Myocyte (in vitro differentiated cells): ENCODE measurements around the gene ZC3H4. TPM values are rescaled to one million over a fixed set of nuclear protein-coding genes. Genes with fewer than 3 reads are reported as not detected.
"Not testable (repeated sequence)": the region's sequence is repeated elsewhere in the genome, so short reads cannot be mapped to it uniquely, and the experiment has no call there.

Source experiments
- DNase-seq: peaks from one replicate; pipeline ENCODE4 v3.0.0-alpha.2; 2012; ENCODE audit warnings: low read depth
- total RNA-seq: library from RNA; depleted of rRNA; stranded (reverse); fragments of >200 nt; gene quantifications from 2 replicates; pipeline ENCODE4 v1.2.3, GENCODE V29; 2014

The ZC3H4 gene
- total RNA-seq, 1 donor from 2014 or later, result 10.1 TPM

GRCh38 chr19:47086280-47086679 is 27.3 kb downstream of the ZC3H4 start:
- DNase-seq, result no peak

DNA sequence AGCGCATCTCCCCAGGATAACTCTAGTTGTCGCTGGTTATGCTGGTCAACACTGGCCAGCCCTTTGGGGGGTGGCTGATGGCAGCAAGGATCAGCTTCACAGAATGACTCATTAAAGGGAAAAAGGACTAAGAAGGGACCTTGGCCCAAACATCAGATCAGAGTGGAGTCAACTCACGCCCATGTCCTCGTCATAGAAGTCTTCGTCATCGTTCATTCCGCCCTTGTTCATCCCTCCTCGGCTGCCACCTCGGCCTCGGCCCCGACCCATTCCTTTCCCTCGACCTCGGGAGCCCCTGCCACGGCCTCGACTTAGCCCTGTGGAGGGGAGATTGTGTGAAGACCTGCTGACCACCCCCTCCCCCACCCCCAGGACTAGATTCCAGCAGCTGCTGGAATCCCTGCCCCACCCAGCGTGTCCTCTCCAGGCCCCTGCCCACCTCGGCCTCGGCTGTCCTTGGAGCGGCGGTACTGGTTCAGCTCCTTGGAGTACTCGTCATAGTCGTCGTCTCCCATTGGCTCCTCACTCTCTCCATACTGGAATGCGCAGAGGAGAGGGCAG is 28.6 kb downstream of the ZC3H4 start:
- no peak for DNase-seq

DNA sequence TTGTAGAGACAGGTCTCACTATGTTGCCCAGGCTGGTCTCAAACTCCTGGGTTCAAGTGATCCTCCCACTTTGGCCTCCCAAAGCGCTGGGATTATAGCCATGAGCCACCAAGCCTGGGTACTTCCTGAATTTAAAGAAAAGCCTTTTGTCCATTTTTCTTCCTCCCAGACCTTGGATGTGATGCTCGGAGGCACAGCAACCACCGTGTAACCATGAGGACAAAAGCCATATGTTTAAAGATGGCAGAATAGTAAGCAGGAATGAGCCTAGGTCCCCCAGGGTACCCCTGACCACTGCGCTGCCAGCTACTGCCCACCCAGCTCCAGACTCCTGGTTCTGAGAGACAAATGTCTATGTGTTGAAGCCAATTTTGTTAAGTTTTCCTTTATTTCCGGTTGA is 31.1 kb downstream of the ZC3H4 start:
- no peak for DNase-seq

DNA sequence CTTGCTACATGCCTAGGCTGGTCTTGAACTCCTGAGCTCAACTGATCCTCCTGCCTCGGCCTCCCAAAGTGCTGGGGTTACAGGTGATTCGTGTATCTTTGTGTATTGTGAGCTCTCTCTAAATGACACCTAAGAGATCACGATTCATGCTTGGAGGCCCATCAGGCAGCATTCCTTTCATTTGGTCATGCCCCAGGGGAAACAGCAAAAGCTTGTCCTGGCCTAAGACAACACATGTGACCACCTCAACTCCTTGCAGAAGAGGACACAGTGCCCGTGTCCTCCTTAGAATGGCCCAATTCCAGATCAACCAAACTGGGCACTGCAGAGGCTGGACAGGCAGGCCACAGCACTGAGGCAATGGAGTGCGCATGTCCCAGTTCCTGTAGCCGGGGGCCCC is 32.5 kb downstream of the ZC3H4 start:
- no peak for DNase-seq

DNA sequence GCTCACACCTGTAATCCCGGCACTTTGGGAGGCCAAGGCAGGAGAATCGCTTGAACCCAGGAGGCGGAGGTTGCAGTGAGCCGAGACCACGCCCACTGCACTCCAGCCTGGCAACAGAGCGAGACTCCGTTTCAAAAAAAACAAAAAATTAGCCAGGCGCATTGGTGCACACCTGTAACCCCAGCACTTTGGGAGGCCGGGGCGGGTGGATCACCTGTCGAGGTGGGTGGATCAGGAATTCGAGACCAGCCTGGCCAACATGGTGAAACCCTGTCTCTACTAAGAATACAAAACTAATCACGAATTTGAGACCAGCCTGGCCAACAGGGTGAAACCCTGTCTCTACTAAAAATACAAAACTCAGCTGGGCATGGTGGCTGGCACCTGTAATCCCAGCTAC is 35.2 kb downstream of the ZC3H4 start:
- not testable (repeated sequence) for DNase-seq

DNA sequence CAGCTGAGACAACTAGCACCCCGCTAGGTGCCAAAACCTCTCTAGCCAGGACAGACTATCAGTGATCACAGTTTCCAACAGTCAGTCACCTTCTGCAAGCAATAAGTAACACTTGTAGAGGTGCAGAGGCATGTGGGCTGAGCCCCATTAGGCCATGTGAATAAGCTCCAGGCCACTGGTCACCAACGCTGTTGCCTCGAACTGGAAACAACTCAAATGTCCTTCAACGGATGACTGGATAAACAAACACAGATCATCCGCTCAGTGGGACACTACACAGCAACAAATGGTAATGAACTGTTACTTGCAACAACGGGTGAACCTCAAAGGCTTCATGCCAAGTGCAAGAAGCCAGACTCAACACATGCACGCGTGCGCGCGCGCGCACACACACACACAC is 37.6 kb downstream of the ZC3H4 start:
- DNase-seq, result no peak

GRCh38 chr19:47075179-47075810 is 38.3 kb downstream of the ZC3H4 start:
- no peak for DNase-seq

DNA sequence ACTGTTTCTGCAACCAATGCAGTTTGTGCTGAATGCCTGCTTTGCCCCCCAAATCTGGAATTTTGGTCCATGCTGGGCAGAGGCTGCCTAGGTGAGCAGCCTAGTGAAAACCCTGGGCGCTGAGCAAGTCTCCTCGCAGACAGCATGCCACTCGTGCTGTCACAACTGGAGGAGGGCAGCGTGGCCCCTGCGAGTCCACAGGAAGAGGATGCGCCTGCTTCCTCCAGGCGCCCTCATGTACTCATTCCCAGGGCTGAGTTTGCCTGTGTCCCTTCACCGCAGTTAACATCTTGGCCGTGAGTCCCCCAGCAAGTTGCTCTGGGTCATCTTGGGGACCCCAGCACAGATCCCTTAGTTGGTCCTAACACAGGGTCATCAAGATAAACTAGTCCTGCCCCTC is 39.0 kb downstream of the ZC3H4 start:
- DNase-seq, result no peak

- DNase-seq, result no peak
Observed at GRCh38 chr19:47073574-47073973, 40.0 kb downstream of the ZC3H4 start.

DNA sequence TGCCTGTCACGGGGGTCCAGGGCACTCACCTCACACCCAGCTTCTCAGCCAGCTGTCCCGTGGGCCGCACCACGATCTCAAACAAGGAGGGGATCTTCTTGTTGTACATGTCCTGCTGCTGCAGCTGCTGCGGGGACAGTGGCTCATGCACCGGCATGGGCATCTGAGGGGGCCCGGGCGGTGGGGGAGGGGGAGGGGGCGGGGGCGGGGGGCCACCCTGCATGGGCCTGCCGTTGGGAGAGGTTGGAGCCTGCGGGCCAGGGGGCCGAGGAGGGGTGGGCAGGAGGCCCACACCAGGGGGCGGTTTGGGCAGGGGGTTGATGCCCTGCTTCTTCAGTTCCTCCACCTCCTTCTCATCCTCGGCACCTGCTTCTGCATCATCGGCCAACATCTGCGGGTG is 41.3 kb downstream of the ZC3H4 start:
- no peak for DNase-seq

DNA sequence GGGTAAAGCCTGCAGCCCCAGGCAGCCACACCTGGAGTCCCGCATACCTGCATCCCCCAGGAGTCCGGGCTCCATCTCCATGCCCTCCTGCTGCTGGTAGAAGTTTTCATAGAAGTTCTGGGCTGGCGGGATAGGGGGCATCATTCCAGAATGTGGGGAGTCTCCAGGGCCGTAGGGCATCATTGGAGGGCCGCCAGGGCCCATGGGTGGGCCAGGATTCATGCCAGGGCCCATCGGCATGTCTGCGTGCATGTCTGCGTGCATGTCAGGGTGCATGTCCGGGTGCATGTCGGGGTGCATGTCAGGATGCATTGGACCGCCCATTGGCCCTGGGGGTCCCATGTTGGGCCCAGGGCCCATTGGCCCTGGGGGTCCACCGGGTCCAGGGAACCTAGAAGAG is 41.8 kb downstream of the ZC3H4 start:
- DNase-seq, result no peak

- no peak for DNase-seq
Observed at GRCh38 chr19:47070756-47071155, 42.8 kb downstream of the ZC3H4 start.

- no peak for DNase-seq
Observed at GRCh38 chr19:47069795-47070194, 43.8 kb downstream of the ZC3H4 start.

DNA sequence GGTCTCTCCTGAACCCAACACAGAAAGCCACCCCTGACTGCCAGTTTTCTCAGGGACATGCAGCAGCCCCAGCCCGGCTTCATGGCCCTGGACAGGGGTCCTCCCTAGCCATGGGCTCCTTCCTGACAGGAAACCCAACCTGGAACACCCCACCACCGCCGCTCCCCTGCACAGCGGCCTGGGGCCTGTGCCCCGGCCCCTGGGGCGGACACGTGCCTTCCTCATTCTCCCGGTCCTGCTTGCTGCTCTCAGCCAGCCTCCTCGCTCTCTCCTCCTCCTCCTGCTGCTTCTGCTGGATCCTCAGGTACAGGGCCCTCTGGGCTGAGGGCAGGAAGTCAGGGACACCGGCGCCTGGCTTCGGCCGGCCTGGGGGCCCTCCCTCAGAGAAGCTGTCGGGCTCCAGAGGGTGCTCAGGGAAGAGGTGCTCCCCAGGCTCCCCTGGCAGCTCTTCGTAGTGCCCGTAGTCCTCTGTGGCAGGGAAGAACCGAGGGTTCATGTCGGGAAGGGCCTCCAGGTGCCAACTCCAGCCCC is 44.6 kb downstream of the ZC3H4 start:
- no peak for DNase-seq

- DNase-seq, result no peak
Observed at GRCh38 chr19:47068246-47068645, 45.3 kb downstream of the ZC3H4 start.

DNA sequence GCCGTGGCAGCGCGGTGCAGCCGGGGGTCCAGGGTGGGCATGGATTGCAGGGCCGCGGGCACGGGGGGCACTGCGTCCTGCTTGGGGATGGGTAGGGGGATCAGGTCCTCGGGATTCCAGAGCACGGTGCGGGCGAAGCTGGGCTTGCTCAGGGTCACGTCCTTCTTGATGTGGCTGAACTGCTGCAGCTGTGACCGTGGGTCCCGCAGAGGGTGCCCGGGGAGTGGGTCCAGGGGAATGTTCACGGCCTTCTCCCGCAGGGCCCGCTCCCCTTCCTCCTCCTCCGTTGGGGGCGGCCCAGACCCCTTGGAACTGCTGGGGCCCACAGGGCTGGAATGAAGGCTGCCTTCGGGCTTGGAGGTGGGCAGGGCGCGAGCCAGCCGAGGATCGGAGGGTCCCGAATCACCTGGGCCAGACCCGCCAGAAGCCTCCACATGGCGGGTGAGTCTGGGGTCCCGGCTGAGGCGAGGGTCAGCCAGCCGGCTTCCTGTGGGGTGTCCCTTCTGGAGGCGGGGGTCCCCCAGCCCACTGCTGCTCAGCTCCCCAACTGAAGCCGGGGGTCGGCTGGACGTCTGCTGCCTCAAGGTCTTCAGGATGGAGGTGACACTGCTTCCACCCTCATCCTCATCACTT is 46.2 kb downstream of the ZC3H4 start:
- DNase-seq, result no peak

GRCh38 chr19:47066376-47067214 is 47.0 kb downstream of the ZC3H4 start:
- DNase-seq, result no peak

GRCh38 chr19:47065242-47065641 is 48.3 kb downstream of the ZC3H4 start:
- DNase-seq, result no peak

DNA sequence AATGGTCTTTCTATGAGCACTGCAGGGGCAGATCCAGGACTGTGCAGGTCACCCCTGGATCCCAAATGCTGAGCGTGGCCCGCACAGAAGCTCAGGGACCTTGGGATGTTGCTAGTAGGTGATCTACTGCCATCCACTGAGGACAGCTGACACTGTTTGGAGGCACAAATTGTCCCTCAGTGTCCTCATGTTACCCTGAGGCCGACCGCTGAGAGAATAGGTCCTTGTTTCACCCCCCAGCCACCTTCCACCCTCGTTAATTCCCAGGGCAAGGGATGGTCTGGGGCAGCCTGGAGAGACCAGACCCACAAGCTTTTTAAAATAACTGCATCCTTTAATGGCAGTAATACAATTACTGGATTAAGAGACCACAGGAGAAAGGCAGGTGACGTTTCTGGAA is 49.7 kb downstream of the ZC3H4 start:
- DNase-seq, result no peak

DNA sequence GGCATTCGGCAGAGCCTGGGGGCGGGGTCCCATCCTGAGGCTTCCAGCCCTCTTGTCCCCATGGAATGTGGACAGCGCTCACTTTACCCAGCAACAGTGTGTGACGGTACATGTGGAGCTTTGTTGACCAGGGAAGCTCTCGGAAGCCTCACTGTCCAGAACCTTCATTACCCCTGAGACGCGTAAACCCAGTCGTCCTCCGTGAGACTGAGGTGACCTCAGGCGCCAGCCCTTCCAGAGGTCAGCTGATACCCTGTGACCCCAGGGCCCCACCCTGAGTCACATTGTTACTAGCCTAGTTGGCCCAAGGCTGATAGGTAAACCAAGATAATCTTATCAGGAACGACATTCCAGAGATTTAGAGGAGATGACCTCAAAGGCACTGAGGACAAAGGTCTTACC is 55.0 kb downstream of the ZC3H4 start:
- DNase-seq, result no peak

DNA sequence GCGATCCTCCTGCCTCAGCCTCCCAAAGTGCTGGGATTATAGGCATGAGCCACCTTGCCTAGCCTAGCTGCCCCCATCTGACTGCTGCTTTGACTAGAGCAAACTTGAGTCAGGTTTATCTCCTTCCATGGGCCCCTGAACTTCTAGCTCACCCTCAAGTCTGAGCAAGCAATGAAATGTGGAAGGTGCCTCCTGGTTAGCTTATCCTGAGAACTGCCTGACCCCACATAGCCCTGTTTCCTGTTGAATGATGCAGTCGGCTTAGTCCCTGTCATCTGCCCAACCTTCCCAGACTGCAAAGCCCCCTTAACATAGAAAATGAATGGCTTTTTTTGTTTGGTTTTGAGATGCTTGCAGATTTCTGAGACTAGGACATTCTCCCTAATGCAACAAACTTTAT is 56.2 kb downstream of the ZC3H4 start:
- no peak for DNase-seq

GRCh38 chr19:47056411-47056810 is 57.2 kb downstream of the ZC3H4 start:
- no peak for DNase-seq
